Activated naive CD8-positive, alpha-beta T cell treated with anti-CD3 and anti-CD28 coated beads for 36 hours (primary cell): Measurements from ENCODE around the gene VSNL1. TPM values are rescaled to one million over a fixed set of nuclear protein-coding genes. Genes with fewer than 3 reads are reported as not detected.
"Not testable (repeated sequence)": the region's sequence is repeated elsewhere in the genome, so short reads cannot be mapped to it uniquely, and the experiment has no call there.

ENCODE experiments used
- DNase-seq: peaks from one replicate; pipeline ENCODE4 v3.0.0; 2021
- H3K27ac Mint-ChIP-seq: one replicate; pipeline ENCODE4 v1.8.0; 2022; ENCODE audit warnings: mild to moderate bottlenecking, moderate library complexity, mixed read lengths
- H3K27me3 Mint-ChIP-seq: one replicate; pipeline ENCODE4 v1.8.0; 2022; ENCODE audit warnings: mild to moderate bottlenecking, mixed read lengths
- H3K36me3 Mint-ChIP-seq: one replicate; pipeline ENCODE4 v1.8.0; 2021; ENCODE audit warnings: mild to moderate bottlenecking, mixed read lengths
- H3K4me1 Mint-ChIP-seq: one replicate; pipeline ENCODE4 v1.8.0; 2021; ENCODE audit warnings: mixed read lengths
- H3K4me3 Mint-ChIP-seq: one replicate; pipeline ENCODE4 v1.8.0; 2022; ENCODE audit warnings: mild to moderate bottlenecking, moderate library complexity, mixed read lengths
- H3K9me3 Mint-ChIP-seq: one replicate; pipeline ENCODE4 v1.8.0; 2022; ENCODE audit warnings: mixed read lengths
- total RNA-seq, 2 experiments: library from RNA; stranded (reverse); gene quantifications; one replicate each; pipeline ENCODE4 v1.2.3, GENCODE V29; 2021

VSNL1 gene
- total RNA-seq, 2 experiments from 2014 or later: not detected

DNA sequence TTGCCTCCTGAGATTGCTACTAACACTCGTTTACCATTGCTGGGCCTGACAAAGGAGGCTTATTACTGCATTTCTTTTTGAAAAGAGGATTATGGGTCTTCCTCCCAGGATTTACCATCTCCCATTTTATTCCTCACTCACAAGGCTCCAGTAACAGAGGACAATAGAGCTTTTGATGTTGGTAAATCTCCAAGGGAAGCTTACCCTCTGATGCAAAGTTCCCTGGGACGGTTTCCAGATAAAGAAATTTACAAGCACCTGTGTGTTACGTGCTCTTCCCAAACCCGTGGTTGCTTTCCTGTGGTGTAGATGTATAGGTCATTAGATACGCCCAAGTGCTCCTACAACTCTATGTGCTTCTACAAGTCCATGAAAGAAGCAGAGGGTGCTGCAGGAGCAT is 17.1 kb downstream of the VSNL1 start:
- no peaks in the 10 kb centered on the region for H3K9me3 Mint-ChIP-seq
- no peak overlapping the region for H3K4me3 Mint-ChIP-seq
- H3K36me3 Mint-ChIP-seq: no peaks in the 10 kb centered on the region
- no peaks in the 10 kb centered on the region for H3K4me1 Mint-ChIP-seq
- no peak for DNase-seq
- H3K27ac Mint-ChIP-seq: no peak overlapping the region
- peaks cover 7% of the 10 kb centered on the region for H3K27me3 Mint-ChIP-seq

DNA sequence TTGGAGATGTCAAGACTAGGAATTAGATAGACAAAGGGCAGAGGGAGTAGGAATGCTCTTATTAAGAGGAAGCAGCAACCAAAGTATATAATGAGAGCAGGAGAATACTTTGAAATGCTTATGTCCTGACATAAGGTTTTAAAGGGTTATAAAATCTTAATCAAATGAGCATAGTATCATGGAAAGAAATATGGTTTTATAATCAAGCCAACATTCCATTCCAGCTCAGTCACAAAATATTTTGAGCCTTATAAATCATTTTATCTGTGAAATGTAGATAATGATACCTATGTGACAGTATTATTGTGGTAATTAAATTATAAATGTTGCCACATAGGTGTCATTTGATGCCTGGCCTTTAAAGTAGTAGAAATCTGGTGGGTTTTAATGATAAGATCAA is 17.6 kb downstream of the VSNL1 start:
- H3K36me3 Mint-ChIP-seq: no peaks in the 10 kb centered on the region

DNA sequence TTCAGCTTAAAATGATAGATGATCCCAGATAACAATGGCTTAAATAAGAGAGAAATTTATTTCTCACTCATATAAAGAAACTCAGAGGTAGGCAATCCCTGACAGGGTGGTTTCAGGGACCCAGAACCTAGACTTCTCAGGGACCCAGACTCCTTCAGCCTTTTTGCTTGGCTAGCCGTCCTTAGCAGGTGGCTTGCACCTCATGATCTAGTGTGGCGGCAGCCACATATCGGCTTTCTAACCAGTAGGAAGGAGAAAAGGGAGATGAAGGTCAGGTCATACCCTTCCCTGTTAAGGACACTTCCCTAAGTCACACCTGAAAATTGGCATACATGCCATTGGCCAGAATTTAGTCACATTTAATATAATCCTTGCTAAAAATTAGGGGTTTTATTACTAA is 18.4 kb downstream of the VSNL1 start:
- DNase-seq: no peak
- Mint-ChIP-seq H3K4me1 (no peaks in the 10 kb centered on the region), H3K27me3 (peaks cover 4% of the 10 kb centered on the region), H3K9me3 (no peaks in the 10 kb centered on the region), H3K36me3 (no peaks in the 10 kb centered on the region), H3K4me3 (no peak overlapping the region), H3K27ac (no peak overlapping the region)

More for the DNA sequence above, 17.6 kb downstream of the VSNL1 start:
- no peak overlapping the region for H3K4me3 Mint-ChIP-seq
- DNase-seq: no peak
- H3K4me1 Mint-ChIP-seq: no peaks in the 10 kb centered on the region
- H3K27ac Mint-ChIP-seq: no peak overlapping the region
- no peaks in the 10 kb centered on the region for H3K9me3 Mint-ChIP-seq
- H3K27me3 Mint-ChIP-seq: peaks cover 4% of the 10 kb centered on the region

DNA sequence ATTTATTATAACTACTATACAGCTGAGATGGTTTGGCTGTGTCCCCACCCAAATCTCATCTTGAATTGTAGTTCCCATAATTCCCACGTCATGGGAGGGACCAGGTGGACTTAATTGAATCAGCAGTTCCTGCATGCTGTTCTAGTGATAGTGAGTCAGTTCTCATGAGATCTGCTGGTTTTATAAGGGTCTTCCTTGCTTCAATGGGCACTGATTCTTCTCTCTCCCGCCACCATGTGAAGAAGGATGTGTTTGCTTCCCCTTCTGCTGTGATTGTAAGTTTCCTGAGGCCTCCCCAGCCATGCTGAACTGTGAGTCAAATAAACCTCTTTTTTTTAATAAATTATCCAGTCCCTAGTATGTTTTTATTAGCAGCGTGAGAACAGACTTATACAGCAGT is 25.2 kb downstream of the VSNL1 start:
- not testable (repeated sequence) for H3K9me3 Mint-ChIP-seq, DNase-seq, H3K27me3 Mint-ChIP-seq, H3K27ac Mint-ChIP-seq, H3K36me3 Mint-ChIP-seq, H3K4me1 Mint-ChIP-seq, H3K4me3 Mint-ChIP-seq

DNA sequence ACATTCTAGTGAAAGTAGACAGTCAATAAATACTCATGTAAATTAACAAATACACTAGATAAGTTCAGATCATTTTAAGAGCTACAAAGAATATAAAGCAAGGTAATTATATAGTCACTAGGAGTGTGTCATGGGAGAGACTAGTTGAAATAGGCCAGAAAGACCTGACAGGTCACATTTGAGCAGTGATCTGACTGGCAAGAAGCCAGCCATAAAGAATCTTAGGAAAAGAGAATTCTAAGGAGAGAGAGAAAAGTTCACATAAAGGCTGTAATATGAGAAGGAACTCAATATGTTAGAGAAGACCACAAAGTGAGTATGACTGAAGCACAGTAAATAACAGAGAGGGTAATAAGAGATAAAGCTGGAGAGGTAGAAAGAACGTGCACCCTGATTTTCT is 31.2 kb downstream of the VSNL1 start:
- Mint-ChIP-seq H3K36me3 (no peaks in the 10 kb centered on the region), H3K9me3 (no peaks in the 10 kb centered on the region), H3K27me3 (peaks cover 4% of the 10 kb centered on the region), H3K4me1 (no peaks in the 10 kb centered on the region), H3K27ac (no peak overlapping the region), H3K4me3 (no peak overlapping the region)
- no peak for DNase-seq

DNA sequence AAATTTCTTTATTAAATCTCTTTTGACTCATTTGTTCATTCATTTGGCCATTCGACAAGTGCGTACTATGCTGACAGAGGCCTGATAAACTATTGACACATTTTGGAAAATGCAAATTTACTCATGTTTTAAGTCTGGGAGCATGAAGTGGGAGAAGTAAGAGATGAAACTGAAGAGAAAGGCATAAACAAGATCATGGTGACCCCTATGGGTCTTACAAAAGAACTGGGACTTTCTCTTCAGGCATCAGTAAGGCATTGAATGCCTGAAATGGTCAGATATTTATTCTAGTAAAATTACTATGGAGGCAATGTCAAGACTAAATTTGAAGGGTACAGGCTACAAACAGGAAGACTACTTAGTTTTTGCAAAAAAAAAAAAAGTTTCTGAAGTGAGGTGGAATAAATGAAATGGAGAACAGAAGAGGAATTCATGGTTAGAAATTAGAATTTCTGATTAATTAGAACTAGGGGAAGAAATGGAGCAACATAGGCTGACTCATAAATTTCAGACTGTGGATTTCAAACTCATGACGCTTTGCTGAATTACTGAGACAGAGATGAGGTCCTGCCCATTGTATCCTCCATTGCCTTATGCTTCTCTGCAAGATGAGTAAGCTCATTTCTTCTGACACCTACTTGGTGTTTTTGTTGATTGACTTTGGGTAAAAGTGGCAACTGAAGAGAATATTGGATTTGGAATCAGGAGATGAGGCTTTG is 32.7 kb downstream of the VSNL1 start:
- no peak for DNase-seq
- Mint-ChIP-seq H3K4me3 (no peak overlapping the region), H3K9me3 (no peaks in the 10 kb centered on the region), H3K4me1 (no peaks in the 10 kb centered on the region), H3K36me3 (no peaks in the 10 kb centered on the region), H3K27ac (no peak overlapping the region), H3K27me3 (peaks cover 8% of the 10 kb centered on the region)

DNA sequence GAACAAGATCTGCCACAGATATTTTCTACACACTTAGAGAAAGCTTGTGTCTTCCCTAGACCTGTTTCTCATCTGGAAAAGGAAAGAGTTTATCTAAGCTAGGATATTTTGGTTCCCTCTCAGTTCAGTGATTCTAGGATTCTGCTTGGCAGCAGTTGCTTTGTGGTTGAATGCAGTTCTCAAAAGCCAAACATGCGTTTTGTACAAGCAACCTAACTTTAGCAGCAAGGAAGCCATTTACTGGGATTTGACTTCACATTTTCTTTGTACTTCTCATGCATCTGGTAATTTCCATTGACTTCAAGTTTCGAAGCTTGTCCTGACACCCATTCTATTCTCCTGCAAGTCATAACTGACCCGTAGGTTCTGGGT is 33.3 kb downstream of the VSNL1 start:
- no peaks in the 10 kb centered on the region for H3K36me3 Mint-ChIP-seq

DNA sequence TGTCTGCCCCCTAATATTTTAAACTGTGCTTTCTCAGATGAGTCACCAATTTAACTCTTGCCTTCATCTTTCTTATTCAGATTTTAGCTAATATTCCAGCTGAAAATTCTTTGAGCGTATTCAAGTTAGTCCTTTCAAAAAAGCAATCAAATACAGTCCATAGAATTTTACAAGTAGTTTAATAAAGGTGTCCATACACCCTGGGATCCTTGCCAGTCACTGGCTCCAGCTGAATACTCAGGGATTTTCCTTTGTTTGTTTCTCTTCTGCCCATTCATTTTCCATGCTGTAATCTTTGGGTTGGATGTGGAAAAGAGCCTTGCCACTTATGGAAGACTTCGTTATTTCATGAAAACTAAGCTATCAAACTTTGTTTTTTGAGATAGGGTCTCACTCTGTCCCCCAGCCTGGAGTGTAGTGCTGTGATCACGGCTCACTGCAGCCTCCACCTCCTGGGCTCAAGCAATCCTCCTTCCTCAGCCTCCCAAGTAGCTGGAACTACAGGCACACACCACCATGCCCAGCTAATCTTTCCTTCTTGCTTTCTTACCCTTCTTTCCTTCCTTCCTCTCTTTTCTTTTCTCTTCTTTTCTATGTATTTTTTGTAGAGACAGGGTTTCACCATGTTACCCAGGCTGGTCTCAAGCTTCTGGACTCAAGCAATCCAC is 34.0 kb downstream of the VSNL1 start:
- no peak for DNase-seq
- no peaks in the 10 kb centered on the region for H3K4me1 Mint-ChIP-seq
- H3K27ac Mint-ChIP-seq: no peak overlapping the region
- H3K9me3 Mint-ChIP-seq: no peaks in the 10 kb centered on the region
- H3K4me3 Mint-ChIP-seq: no peak overlapping the region
- H3K36me3 Mint-ChIP-seq: no peaks in the 10 kb centered on the region
- peaks cover 8% of the 10 kb centered on the region for H3K27me3 Mint-ChIP-seq

More for the DNA sequence above, 33.3 kb downstream of the VSNL1 start:
- no peak for DNase-seq
- Mint-ChIP-seq H3K4me3 (no peak overlapping the region), H3K27ac (no peak overlapping the region), H3K27me3 (peaks cover 8% of the 10 kb centered on the region), H3K4me1 (no peaks in the 10 kb centered on the region), H3K9me3 (no peaks in the 10 kb centered on the region)

DNA sequence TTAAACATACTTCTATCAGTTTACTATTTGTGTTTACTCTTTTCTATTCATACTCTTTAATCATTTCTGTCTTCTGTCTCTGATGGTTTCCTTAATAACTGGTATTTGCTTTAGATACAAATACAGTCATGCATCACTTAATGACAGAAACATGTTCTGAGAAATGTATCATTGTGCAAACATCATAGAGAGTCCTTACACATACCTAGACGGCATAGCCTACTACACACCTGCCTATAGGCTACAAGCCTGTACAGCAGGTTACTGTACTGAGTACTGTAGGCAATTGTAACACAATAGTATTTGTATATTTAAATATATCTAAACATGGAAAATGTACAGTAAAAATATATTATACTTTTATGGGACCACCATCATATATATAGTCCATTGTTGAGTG is 36.3 kb downstream of the VSNL1 start:
- Mint-ChIP-seq H3K36me3 (no peaks in the 10 kb centered on the region), H3K4me1 (no peaks in the 10 kb centered on the region), H3K9me3 (no peaks in the 10 kb centered on the region), H3K4me3 (no peak overlapping the region), H3K27me3 (peaks cover 8% of the 10 kb centered on the region), H3K27ac (no peak overlapping the region)
- DNase-seq: no peak

DNA sequence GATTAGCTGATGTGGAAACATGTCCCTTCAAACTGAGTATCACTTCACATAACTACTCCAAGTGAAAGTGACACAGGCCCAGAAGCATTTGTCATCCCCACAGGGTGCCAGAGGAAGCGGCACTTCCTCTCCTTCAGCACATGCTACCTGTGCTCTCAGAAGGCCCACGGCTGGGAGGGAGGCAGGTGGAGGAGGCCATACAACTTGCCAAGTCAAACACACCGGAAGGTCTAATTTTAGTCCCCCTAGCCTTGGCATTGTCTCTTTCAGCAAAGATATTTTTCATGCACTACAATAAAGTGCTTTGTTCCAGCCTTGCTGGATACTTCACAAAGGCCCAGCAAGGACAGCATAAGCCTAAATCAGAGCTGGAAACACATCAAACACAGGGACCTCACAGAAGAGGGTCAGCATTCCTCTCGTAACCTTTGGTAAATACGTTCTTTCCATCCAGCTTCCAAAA is 38.0 kb downstream of the VSNL1 start:
- no peak overlapping the region for H3K27ac Mint-ChIP-seq
- no peak overlapping the region for H3K4me3 Mint-ChIP-seq
- H3K27me3 Mint-ChIP-seq: peaks cover 8% of the 10 kb centered on the region
- no peaks in the 10 kb centered on the region for H3K9me3 Mint-ChIP-seq
- DNase-seq: no peak
- no peaks in the 10 kb centered on the region for H3K4me1 Mint-ChIP-seq
- no peaks in the 10 kb centered on the region for H3K36me3 Mint-ChIP-seq

DNA sequence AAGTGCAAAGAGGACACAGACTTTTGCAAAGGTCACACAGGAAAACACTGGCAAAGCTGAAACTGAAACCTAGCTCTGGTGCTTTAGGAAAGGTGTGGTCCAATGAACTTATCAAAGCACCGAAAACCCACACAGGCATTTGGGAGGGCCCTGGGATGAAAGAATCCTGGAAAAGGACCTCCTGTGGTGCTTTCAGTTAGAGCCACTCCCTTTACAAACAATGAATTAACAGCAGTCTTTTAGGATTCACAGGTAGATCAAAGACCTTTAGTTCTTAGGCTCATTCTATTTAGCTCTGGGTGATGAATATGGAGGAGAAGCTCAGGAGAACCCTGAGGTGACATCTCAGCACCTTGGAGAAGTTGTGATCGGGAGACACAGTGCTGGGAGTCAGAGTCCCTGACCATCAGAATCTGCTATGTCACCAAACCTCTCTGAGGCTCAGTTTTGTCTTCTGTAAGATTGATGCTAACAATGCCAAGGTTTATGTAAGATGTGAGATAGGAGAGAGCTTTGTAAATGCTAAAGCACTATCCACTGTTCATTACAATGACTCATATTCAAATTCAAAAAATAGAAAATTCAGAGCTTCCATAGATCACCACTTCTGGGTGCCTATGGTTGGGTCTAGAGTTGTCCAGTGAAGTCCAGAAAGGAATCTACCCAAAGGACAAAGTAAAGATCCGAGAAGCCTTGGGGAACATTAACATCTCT is 39.3 kb downstream of the VSNL1 start:
- no peaks in the 10 kb centered on the region for H3K9me3 Mint-ChIP-seq
- no peaks in the 10 kb centered on the region for H3K4me1 Mint-ChIP-seq
- H3K4me3 Mint-ChIP-seq: no peak overlapping the region
- peaks cover 7% of the 10 kb centered on the region for H3K27me3 Mint-ChIP-seq
- no peaks in the 10 kb centered on the region for H3K36me3 Mint-ChIP-seq
- no peak for DNase-seq
- no peak overlapping the region for H3K27ac Mint-ChIP-seq

DNA sequence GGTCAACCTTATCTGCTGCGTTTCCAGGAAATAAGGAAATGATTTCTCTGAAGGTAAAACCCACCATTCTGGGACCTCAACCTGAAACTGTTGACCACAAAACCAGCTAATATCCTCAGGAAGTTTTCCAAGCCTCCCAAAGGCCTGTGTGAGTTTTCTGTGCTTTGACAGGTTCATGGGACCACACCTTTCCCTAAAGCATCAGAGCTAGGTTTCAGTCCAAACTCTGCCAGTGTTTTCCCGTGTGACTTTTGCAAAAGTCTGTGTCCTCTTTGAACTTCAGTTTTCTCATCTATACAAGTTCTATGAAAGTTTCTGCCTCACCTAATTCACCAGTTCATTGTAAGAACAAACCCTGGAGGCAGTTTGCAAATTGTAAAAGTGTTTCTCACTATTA is 39.8 kb downstream of the VSNL1 start:
- H3K27ac Mint-ChIP-seq: no peak overlapping the region
- DNase-seq: no peak
- H3K27me3 Mint-ChIP-seq: peaks cover 4% of the 10 kb centered on the region
- no peaks in the 10 kb centered on the region for H3K9me3 Mint-ChIP-seq
- H3K36me3 Mint-ChIP-seq: no peaks in the 10 kb centered on the region
- no peak overlapping the region for H3K4me3 Mint-ChIP-seq
- H3K4me1 Mint-ChIP-seq: no peaks in the 10 kb centered on the region

DNA sequence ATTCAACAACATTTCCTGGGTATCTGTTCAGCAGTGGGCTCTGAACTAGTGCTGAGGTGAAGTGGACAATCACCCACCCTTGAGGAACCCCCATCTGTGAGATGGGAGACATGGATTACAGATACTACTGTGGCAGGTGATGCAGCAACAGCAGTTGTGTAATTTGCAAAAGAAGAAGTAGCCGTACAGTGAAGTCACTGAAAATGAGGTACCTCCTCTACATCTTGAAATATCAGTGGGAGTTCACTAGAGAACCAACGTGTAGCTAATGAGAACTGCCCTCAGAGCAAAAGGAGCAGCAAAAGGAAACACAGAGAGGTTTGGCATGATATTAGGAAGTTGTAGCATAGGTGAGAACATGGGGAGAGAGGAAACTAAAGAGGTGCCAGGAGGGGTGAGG is 41.3 kb downstream of the VSNL1 start:
- Mint-ChIP-seq H3K4me3 (no peak overlapping the region), H3K36me3 (no peaks in the 10 kb centered on the region), H3K4me1 (no peaks in the 10 kb centered on the region), H3K9me3 (no peaks in the 10 kb centered on the region), H3K27ac (no peak overlapping the region), H3K27me3 (peaks cover 4% of the 10 kb centered on the region)
- no peak for DNase-seq

DNA sequence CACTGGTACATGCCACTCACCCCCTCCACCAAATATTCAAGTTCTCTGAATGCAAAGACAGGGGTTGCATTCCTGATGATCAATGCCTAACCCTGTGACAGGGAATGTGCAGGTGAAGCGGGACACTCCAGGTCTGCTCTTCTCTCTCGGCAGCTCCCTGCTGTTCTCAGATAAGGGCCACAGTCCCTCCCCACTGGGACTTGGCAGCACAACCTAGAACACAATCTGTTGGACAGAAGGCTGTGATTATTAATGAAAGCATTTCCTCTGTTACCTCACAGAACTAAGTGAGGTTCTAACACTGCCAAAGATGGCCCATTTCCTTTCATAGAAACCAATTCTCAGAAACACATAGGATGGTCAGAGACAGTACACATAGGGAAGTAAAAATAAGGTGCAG is 42.7 kb downstream of the VSNL1 start:
- no peaks in the 10 kb centered on the region for H3K9me3 Mint-ChIP-seq
- H3K36me3 Mint-ChIP-seq: no peaks in the 10 kb centered on the region
- DNase-seq: no peak
- H3K4me3 Mint-ChIP-seq: no peak overlapping the region
- H3K27me3 Mint-ChIP-seq: no peaks in the 10 kb centered on the region
- no peaks in the 10 kb centered on the region for H3K4me1 Mint-ChIP-seq
- H3K27ac Mint-ChIP-seq: no peak overlapping the region

DNA sequence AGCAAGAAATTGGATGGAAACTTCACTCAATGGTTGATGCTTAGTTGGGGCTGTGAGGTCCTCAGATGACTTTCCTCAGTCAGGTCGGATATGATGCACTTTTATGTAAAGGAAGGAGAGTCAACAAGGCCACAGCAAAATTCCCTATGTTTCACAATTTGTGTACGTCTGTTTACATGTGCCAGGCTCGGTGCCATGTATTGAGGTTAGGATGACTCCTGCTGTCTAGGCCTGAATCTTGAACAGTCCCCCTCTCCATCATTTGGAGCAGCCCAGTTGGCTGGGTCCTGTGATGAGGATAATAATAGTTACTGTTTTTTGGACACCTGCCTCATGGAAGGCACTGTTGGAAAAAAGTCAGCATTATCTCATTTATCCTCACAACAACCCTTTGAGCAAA is 43.1 kb downstream of the VSNL1 start:
- no peaks in the 10 kb centered on the region for H3K9me3 Mint-ChIP-seq
- H3K36me3 Mint-ChIP-seq: no peaks in the 10 kb centered on the region
- H3K4me1 Mint-ChIP-seq: no peaks in the 10 kb centered on the region
- H3K27ac Mint-ChIP-seq: no peak overlapping the region
- H3K27me3 Mint-ChIP-seq: no peaks in the 10 kb centered on the region
- DNase-seq: no peak
- H3K4me3 Mint-ChIP-seq: no peak overlapping the region

DNA sequence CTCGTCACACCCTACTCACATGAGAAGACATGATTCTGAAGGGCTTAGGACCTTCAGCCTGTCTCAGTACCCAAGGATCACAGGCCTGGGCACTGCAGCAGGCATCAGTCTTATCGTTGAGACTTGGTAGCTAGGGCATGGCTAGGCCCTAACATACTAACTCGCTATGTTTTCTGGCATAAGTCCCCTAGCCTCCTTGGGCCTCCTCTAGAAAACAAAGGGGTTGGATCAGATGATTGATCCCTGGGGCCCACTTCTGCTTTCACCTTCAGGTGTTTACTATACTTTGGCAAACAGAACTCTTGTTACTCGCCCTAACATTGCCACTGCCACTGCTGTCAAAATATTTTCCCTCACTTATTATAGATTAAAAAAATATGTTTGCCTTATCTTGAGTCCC is 44.2 kb downstream of the VSNL1 start:
- H3K27ac Mint-ChIP-seq: no peak overlapping the region

More for the DNA sequence above, 44.2 kb downstream of the VSNL1 start:
- Mint-ChIP-seq H3K4me3 (no peak overlapping the region), H3K36me3 (no peaks in the 10 kb centered on the region), H3K27me3 (no peaks in the 10 kb centered on the region), H3K9me3 (no peaks in the 10 kb centered on the region), H3K4me1 (no peaks in the 10 kb centered on the region)
- no peak for DNase-seq
